HCT116 (cell line): ENCODE data around the gene NALCN.

Experiments used
- EGR1 ChIP-seq: IDR thresholded peaks from 2 replicates; pipeline ENCODE4 v1.6.1; 2012; ENCODE audit warnings: low read depth
- EZH2phosphoT487 ChIP-seq: fragments of 200-600 bp; IDR thresholded peaks from 2 replicates; pipeline ENCODE4 v1.6.1; 2018; ENCODE audit warnings: antibody characterized with exemption, borderline replicate concordance
- JUND ChIP-seq: IDR thresholded peaks from 2 replicates; pipeline ENCODE4 v1.6.1; 2012
- POLR2A ChIP-seq: IDR thresholded peaks from 2 replicates; pipeline ENCODE4 v1.7.0; 2011; ENCODE audit warnings: borderline replicate concordance; ENCODE audit not compliant: insufficient read depth, insufficient read length; ENCODE audit errors: extremely low read depth
- RAD21 ChIP-seq: IDR thresholded peaks from 2 replicates; pipeline ENCODE4 v1.6.1; 2012; ENCODE audit warnings: low read depth, mild to moderate bottlenecking
- YY1 ChIP-seq: IDR thresholded peaks from 2 replicates; pipeline ENCODE4 v1.6.1; 2011; ENCODE audit warnings: low read length, low read depth, moderate library complexity, mild to moderate bottlenecking; ENCODE audit not compliant: insufficient replicate concordance; ENCODE audit errors: extremely low read depth
- TF ChIP-seq, protein P1 (sequence below): IDR thresholded peaks from 2 replicates; pipeline ENCODE4 v1.6.1; 2012
- TF ChIP-seq, protein P2 (sequence below), 3 experiments: fragments of 200-600 bp in 1 of 3; sonication (generic) in 1 of 3; IDR thresholded peaks in 2 of 3; conservative IDR thresholded peaks in 1 of 3; 2 replicates each; pipeline ENCODE4 v1.5.1; 2012 to 2017; ENCODE audit warnings: low read depth in 2 of 3, low read length in 2 of 3, antibody characterized with exemption in 1 of 3, borderline replicate concordance in 1 of 3, control low read depth in 1 of 3, mild to moderate bottlenecking in 1 of 3, mixed read lengths in 1 of 3, mixed run types in 1 of 3, moderate library complexity in 1 of 3; ENCODE audit not compliant: insufficient read depth in 1 of 3
- TF ChIP-seq, protein P3 (sequence below): IDR thresholded peaks from 2 replicates; pipeline ENCODE4 v1.6.1; 2012; ENCODE audit warnings: low read depth

DNA sequence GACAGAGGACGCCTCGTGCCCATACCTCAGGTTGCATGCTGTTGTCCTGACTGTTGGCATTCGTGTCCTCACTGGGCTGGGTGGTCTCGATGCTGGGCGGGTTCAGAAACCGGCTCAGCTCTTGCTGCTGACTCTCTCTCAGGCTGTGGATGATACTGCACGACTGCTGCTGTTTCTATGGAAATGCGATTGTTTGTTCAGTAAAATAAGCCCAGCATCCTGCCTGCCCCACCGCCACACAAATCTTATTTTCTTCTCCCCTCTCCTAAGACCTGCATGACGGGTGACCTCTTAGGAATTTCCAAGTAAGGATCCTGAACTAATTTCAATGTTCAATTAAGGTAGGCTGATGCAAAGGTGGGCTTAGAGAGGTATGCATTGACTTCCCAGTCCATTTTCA lies 356.5 kb downstream of the NALCN start:
- TF ChIP-seq, protein P1, sequence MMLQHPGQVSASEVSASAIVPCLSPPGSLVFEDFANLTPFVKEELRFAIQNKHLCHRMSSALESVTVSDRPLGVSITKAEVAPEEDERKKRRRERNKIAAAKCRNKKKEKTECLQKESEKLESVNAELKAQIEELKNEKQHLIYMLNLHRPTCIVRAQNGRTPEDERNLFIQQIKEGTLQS, result no peak
- TF ChIP-seq POLR2A (no peak), EGR1 (no peak), JUND (no peak), EZH2phosphoT487 (no peak), RAD21 (no peak), YY1 (no peak)
- TF ChIP-seq, protein P2, sequence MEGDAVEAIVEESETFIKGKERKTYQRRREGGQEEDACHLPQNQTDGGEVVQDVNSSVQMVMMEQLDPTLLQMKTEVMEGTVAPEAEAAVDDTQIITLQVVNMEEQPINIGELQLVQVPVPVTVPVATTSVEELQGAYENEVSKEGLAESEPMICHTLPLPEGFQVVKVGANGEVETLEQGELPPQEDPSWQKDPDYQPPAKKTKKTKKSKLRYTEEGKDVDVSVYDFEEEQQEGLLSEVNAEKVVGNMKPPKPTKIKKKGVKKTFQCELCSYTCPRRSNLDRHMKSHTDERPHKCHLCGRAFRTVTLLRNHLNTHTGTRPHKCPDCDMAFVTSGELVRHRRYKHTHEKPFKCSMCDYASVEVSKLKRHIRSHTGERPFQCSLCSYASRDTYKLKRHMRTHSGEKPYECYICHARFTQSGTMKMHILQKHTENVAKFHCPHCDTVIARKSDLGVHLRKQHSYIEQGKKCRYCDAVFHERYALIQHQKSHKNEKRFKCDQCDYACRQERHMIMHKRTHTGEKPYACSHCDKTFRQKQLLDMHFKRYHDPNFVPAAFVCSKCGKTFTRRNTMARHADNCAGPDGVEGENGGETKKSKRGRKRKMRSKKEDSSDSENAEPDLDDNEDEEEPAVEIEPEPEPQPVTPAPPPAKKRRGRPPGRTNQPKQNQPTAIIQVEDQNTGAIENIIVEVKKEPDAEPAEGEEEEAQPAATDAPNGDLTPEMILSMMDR (IDR thresholded peaks at IDR 0.05 in 2 of 3, conservative IDR thresholded peaks at IDR 0.05 in 1 of 3; ENCODE audit: borderline replicate concordance in 1 of 3, insufficient read depth in 1 of 3, low read depth in 2 of 3, low read length in 2 of 3), result no peak
- TF ChIP-seq, protein P3, sequence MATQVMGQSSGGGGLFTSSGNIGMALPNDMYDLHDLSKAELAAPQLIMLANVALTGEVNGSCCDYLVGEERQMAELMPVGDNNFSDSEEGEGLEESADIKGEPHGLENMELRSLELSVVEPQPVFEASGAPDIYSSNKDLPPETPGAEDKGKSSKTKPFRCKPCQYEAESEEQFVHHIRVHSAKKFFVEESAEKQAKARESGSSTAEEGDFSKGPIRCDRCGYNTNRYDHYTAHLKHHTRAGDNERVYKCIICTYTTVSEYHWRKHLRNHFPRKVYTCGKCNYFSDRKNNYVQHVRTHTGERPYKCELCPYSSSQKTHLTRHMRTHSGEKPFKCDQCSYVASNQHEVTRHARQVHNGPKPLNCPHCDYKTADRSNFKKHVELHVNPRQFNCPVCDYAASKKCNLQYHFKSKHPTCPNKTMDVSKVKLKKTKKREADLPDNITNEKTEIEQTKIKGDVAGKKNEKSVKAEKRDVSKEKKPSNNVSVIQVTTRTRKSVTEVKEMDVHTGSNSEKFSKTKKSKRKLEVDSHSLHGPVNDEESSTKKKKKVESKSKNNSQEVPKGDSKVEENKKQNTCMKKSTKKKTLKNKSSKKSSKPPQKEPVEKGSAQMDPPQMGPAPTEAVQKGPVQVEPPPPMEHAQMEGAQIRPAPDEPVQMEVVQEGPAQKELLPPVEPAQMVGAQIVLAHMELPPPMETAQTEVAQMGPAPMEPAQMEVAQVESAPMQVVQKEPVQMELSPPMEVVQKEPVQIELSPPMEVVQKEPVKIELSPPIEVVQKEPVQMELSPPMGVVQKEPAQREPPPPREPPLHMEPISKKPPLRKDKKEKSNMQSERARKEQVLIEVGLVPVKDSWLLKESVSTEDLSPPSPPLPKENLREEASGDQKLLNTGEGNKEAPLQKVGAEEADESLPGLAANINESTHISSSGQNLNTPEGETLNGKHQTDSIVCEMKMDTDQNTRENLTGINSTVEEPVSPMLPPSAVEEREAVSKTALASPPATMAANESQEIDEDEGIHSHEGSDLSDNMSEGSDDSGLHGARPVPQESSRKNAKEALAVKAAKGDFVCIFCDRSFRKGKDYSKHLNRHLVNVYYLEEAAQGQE, result no peak
